ENCODE data around the gene PUM1. TPM values are rescaled to one million over a fixed set of nuclear protein-coding genes. Genes with fewer than 3 reads are reported as not detected.

PUM1 gene
- total RNA-seq, 1 donor from 2014 or later: 121 TPM

DNA sequence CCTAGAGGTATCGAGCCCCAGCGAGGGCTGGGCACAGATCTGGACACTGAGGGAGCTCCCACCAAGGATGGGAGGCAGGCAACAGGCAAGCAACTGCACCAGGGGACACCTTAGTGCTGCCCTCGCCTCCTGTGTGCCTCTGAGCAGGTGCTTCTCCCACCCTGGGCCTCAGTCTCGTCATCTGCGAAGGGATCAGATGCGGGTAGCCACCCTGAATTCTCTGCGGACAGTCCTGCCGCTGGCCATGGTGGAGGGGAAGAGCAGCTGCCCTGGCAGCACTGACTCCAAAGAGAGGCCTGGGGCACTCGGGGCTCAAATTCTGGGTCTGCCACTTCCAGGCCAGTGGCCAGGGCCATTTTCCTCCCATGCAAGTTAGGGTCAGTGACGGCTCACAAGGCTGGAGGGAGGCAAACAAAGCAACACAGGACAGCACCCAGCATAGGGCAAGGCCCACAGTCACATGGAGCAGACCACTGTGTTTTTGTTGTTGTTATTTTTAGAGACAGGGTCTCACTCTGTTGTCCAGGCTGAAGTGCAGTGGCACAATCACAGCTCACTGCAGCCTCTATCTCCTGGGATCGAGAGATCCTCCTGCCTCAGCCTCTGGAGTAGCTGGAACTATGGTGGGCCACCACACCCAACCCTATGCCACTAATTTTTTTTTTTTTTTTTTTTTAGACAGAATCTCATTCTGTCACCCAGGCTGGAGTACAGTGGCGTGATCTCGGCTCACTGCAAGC lies 149.9 kb downstream of the PUM1 start:
- DNase-seq (ENCODE audit: low spot score): no peak
- Mint-ChIP-seq H3K27me3 (ENCODE audit: low read depth) (peaks cover 3% of the 10 kb centered on the region), H3K9me3 (no peaks in the 10 kb centered on the region), H3K4me3 (ENCODE audit: low read depth) (no peak overlapping the region), H3K4me1 (ENCODE audit: low read depth) (peaks cover 6% of the 10 kb centered on the region), H3K27ac (no peak overlapping the region), H3K36me3 (ENCODE audit: low read depth) (no peaks in the 10 kb centered on the region)
- intact Hi-C loops (cut with micrococcal nuclease): no loop called here

DNA sequence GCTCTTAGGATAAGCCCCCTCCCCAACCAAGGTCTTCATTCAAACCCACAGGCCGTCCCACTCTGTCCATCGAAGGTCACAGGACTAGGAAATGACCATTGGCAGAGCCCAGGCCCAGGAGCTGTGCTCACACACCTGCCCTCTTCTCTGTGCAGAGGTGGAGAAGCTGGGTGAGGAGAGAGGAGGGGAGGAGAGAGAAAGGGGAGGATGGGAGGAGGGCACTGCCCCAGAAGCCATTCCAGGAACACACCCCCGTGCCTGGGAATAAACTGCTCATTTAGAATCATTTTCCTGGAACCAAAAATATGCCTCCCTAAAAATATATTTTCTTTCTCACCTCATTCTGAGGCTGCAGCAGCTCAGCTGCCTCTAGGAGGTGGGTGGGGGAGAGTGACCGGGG lies 150.6 kb downstream of the PUM1 start:
- Mint-ChIP-seq H3K9me3 (no peaks in the 10 kb centered on the region), H3K4me3 (ENCODE audit: low read depth) (no peak overlapping the region), H3K36me3 (ENCODE audit: low read depth) (no peaks in the 10 kb centered on the region), H3K27ac (no peak overlapping the region), H3K27me3 (ENCODE audit: low read depth) (peaks cover 9% of the 10 kb centered on the region), H3K4me1 (ENCODE audit: low read depth) (peaks cover 6% of the 10 kb centered on the region)
- no peak for DNase-seq (ENCODE audit: low spot score)
- intact Hi-C loops (cut with micrococcal nuclease): loop anchor here (5.0 kb wide), 1 partner anchor 133 kb away; no protein-coding TSS in a partner anchor

DNA sequence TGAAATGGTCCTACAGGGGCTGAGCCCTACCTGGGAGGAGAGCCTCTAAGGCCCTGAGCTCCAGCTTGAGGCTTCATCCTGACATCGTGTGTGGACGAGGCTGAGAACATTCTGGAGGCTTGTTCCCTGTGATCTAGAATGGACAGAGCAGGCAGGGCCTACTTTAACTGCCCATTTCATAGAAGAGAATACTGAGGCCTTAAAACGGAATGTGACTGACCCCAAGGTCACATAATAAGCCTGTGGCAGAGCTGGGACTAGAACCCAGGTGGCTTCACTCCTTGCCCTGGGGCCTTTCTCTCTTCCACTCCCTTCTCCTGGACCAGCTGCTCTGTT lies 151.0 kb downstream of the PUM1 start:
- Mint-ChIP-seq H3K9me3 (no peaks in the 10 kb centered on the region), H3K4me3 (ENCODE audit: low read depth) (no peak overlapping the region), H3K36me3 (ENCODE audit: low read depth) (no peaks in the 10 kb centered on the region), H3K4me1 (ENCODE audit: low read depth) (peaks cover 7% of the 10 kb centered on the region), H3K27me3 (ENCODE audit: low read depth) (peaks cover 13% of the 10 kb centered on the region), H3K27ac (no peak overlapping the region)
- intact Hi-C loops (cut with micrococcal nuclease): loop anchor here (5.0 kb wide), 1 partner anchor 132 kb away; no protein-coding TSS in a partner anchor
- no peak for DNase-seq (ENCODE audit: low spot score)

DNA sequence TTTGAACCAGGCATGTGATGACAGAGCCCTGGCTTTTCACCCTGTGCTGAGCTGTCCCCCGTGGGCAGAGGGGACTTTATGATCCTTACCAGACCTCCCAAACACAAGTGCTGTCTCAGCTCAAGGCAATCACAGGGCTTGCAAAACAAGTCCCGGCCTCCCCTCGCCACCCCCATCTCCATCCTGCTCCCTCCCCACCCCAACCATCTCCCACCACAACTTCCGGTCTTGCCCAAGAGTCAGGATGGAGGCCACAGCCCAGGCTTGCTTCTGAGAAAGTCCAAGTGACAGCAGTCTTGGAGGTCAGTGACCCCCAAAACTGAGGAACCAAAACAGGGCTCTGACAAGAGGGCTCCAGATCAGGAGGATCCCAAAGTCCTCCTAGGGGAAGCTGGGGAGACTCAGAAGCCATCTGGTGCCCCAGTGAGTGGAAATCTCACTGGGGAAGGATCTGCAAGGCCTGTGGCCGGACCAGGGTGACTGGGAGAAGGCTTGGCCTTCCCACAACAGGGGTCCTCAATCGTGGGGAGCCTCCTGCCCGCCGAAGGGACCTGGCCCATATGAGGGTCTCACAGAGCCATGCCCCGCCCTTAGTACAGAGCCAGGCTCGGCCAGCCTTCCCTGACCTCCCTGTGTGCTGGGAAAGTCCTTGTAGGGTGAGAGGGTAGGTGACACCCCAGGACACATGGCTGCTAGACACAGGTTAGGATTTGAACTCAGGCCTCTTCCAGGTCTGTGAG lies 152.4 kb downstream of the PUM1 start:
- intact Hi-C loops (cut with micrococcal nuclease): loop anchor here (5.0 kb wide), 1 partner anchor 131 kb away; no protein-coding TSS in a partner anchor
- peaks cover 19% of the 10 kb centered on the region for H3K27me3 Mint-ChIP-seq (ENCODE audit: low read depth)
- H3K27ac Mint-ChIP-seq: no peak overlapping the region
- no peaks in the 10 kb centered on the region for H3K36me3 Mint-ChIP-seq (ENCODE audit: low read depth)
- H3K9me3 Mint-ChIP-seq: no peaks in the 10 kb centered on the region
- DNase-seq (ENCODE audit: low spot score): no peak
- peaks cover 9% of the 10 kb centered on the region for H3K4me1 Mint-ChIP-seq (ENCODE audit: low read depth)
- no peak overlapping the region for H3K4me3 Mint-ChIP-seq (ENCODE audit: low read depth)

DNA sequence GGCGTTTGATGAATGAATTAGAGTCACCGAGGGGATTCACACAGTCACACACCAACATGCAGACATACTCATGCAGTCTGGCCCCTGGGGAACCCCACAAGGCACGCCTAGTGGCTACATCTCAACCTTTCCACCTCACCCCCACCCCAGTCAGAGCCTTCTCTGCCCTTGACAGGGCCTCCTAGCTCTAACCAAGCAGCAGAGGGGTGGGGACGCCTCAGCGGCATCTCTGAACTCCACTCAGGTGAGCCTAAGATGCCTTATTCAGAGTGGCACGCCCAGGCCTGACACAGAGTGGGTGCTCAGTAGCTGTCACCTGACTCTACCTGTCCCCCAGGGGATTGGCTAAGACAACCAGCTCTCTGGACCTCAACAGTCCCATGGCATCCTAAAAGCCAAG lies 153.3 kb downstream of the PUM1 start:
- Mint-ChIP-seq H3K36me3 (ENCODE audit: low read depth) (no peaks in the 10 kb centered on the region), H3K27me3 (ENCODE audit: low read depth) (peaks cover 25% of the 10 kb centered on the region), H3K4me3 (ENCODE audit: low read depth) (no peak overlapping the region), H3K4me1 (ENCODE audit: low read depth) (peaks cover 11% of the 10 kb centered on the region), H3K27ac (no peak overlapping the region), H3K9me3 (no peaks in the 10 kb centered on the region)
- intact Hi-C loops (cut with micrococcal nuclease): loop anchor here (5.0 kb wide), 1 partner anchor 130 kb away; no protein-coding TSS in a partner anchor
- DNase-seq (ENCODE audit: low spot score): no peak

DNA sequence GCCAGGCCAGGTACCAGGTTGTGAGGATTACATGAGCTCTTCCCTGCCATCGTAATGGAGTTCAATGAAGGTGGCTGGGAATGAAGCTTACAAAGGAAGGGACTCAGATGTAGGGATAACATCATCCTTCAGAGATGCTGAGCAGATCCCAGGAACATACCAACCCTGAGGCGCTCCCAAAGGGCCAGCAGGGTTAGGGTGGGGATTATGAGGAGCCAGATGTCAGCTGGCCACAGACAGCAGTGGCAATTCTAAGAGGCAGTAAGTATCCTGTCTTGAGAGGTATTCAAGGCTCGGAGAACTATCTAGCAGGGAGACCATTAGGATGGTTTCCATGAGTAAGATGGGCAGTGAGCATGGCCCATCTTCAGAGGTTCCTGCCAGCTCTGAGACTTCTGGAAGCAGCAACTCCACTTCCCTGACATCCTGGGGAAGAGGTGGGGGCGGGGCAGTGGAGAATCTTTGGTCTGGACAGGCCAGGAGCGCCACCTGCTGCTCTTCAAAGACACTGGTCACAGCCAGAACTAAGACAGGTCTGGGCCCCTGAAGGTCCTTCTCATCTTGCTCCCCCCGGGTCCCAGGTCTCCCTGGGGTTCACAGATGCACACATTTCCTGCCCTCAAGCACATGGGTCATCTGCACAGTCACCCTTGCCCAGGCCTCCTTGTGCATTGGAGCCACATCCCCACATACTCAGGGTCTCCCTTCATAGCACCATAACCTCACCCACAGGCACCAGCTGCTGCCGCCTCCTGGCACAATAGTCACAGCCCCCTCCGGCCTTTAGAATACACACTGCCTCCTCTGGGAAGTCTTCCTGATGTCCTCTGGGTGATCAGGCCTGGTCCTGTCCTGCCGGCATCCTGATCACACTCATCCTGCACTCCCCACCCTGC lies 154.2 kb downstream of the PUM1 start:
- H3K4me3 Mint-ChIP-seq (ENCODE audit: low read depth): no peak overlapping the region
- intact Hi-C loops (cut with micrococcal nuclease): loop anchor here (1.0 to 5.0 kb wide), 3 partner anchors 110 to 192 kb away; no protein-coding TSS in a partner anchor
- peaks cover 11% of the 10 kb centered on the region for H3K4me1 Mint-ChIP-seq (ENCODE audit: low read depth)

DNA sequence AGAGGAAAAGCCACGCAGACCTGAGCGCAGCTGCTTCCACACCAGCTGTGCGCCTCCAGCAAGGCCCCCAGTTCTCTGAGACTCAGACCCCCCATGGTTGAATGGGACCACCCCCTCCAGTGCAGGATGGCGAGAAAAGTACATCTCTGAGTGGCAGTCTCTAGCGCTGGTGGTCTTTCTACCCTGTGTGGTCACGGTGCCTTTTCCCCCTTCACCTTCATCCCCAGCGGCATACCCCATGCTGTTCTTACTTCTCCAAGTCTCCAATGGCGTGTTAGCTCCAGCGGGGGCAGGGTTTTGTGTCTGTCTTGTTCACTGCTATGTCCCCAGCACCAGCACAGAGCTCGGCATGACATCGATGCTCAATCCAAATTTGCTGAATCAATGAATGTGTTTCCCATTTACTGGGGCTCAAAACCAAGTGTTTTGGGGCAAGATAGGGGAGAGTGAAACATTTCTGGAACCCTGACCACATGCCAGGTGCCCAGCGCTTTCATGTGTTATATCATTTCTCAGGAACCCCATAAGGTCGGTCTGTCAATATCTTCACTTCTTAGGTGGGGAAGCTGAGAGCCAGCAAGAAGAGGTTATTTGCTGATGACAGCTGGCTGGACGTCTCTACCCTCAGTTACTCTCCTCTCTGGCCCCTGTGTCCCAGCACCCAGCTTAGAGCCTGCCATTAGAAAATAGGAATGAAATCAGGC lies 156.0 kb downstream of the PUM1 start:
- intact Hi-C loops (cut with micrococcal nuclease): loop anchor here (5.0 kb wide), 1 partner anchor 127 kb away; no protein-coding TSS in a partner anchor
- H3K4me1 Mint-ChIP-seq (ENCODE audit: low read depth): peaks cover 11% of the 10 kb centered on the region
- H3K9me3 Mint-ChIP-seq: no peaks in the 10 kb centered on the region
- H3K27me3 Mint-ChIP-seq (ENCODE audit: low read depth): peaks cover 44% of the 10 kb centered on the region
- H3K36me3 Mint-ChIP-seq (ENCODE audit: low read depth): no peaks in the 10 kb centered on the region
- H3K4me3 Mint-ChIP-seq (ENCODE audit: low read depth): peak overlapping the region; percentile 81
- H3K27ac Mint-ChIP-seq: no peak overlapping the region
- DNase-seq (ENCODE audit: low spot score): no peak

More for the DNA sequence above, 154.2 kb downstream of the PUM1 start:
- Mint-ChIP-seq H3K27me3 (ENCODE audit: low read depth) (peaks cover 30% of the 10 kb centered on the region), H3K27ac (no peak overlapping the region), H3K36me3 (ENCODE audit: low read depth) (no peaks in the 10 kb centered on the region), H3K9me3 (no peaks in the 10 kb centered on the region)
- peak; percentile 36 for DNase-seq (ENCODE audit: low spot score)

DNA sequence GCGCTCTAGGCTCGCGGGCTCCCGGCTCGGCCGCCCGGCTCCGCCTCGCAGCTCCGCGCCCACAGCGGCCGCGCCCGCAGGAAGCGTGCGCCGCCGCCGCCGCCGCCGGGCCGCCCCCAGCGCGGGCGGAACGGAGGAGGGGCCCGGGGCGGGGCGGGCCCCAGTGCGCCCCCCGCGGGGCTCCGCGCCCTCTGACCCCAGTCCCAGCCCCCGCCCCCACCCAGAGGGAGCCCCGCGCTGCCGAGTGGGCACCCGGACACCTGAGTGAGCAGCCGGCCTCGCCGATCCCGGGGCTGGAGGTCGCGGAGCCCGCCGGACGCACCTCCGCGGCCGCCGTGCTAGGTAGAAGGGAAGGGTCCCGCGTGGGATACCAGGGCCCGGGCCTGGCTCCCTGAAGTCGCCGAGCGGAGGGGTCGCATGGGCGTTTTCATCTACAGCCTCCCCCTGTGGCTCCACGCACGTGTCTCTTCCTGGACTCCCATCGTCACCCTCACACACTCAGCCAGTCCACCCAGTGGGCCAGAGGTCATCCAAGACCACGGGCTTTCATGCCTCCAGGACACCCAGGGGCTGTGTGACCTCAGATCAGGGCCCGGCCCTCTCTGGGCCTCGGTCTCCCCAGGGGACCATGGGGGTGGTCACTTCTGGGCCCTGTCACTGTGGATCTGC lies 156.7 kb downstream of the PUM1 start, which contains the start of gene SDC3:
SDC3 (minus strand) TSS at position 63 of the 669 bp plus-strand sequence. CDS start 172 bp downstream, outside the sequence.
- Mint-ChIP-seq H3K27ac (peak within 1 kb of the TSS; percentile 38), H3K4me3 (ENCODE audit: low read depth) (peak within 1 kb of the TSS; percentile 81), H3K9me3 (no peaks in the 10 kb centered on the region), H3K36me3 (ENCODE audit: low read depth) (no peaks in the 10 kb centered on the region), H3K27me3 (ENCODE audit: low read depth) (peaks cover 46% of the 10 kb centered on the region), H3K4me1 (ENCODE audit: low read depth) (peaks cover 11% of the 10 kb centered on the region)
- DNase-seq (ENCODE audit: low spot score): no peak
- intact Hi-C loops (cut with micrococcal nuclease): no loop called here

DNA sequence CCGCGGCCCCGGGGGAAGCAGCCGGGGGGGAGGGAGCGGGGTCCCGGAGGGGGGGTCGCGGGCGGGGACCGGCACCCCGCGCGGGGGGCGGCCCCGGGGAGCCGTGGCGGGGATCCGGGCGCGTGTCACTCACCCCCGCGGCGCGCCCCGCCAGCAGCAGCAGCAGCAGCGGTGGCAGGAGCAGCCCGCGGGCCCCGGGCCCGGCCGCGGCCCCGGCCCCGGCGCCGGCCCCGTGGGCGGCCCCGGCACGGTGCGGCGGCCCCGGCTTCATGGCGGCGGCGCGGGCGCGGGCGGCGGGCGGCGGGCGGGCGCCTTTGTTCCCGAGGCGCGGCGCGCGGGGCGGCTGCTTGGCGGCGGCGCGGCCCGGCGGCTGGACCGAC lies 157.2 kb downstream of the PUM1 start:
- Mint-ChIP-seq H3K27me3 (ENCODE audit: low read depth) (peaks cover 46% of the 10 kb centered on the region), H3K9me3 (no peaks in the 10 kb centered on the region), H3K4me3 (ENCODE audit: low read depth) (no peak overlapping the region), H3K4me1 (ENCODE audit: low read depth) (peaks cover 11% of the 10 kb centered on the region), H3K27ac (no peak overlapping the region), H3K36me3 (ENCODE audit: low read depth) (no peaks in the 10 kb centered on the region)
- DNase-seq (ENCODE audit: low spot score): no peak
- intact Hi-C loops (cut with micrococcal nuclease): no loop called here

DNA sequence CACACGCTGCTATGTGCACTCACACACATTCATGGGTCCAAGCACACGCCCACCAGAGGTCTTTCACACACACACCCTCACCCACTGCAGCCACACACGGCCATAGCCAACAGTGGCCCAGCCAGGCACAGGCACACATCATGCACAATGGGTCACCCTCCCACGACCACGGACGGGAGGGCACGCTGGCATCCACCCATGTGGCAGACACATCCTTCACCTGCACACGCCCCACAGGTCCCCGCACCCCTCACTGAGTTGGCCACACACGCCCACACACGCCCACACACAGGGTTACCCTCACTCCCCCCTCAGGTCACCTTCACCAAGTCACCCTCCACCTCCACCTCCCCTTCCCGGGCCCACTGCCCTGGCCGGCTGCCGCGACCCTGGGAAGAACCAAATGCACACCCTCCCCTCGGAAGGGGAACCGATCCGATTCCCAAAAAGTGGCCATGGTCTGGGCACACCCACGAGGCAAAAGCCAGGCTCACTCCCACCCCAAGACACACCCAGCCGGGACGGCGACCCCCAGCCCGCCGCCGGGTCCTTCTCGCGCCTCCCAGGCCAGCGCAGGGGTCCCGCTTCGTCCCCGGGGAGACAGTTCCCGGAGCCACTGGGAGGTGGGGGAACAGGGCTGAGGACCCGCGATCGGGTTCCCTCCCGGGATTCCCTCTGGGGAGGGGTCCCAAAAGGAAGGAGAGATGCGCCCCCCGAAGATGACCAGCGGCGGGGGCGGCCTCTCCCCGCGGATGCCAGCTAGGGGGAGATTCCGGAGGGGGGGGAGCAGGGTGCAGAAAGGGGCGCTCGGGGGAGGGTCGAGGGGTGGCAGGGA lies 157.8 kb downstream of the PUM1 start:
- Mint-ChIP-seq H3K36me3 (ENCODE audit: low read depth) (no peaks in the 10 kb centered on the region), H3K4me3 (ENCODE audit: low read depth) (peak overlapping the region; percentile 70), H3K27ac (no peak overlapping the region), H3K4me1 (ENCODE audit: low read depth) (peaks cover 10% of the 10 kb centered on the region), H3K27me3 (ENCODE audit: low read depth) (peaks cover 46% of the 10 kb centered on the region), H3K9me3 (no peaks in the 10 kb centered on the region)
- intact Hi-C loops (cut with micrococcal nuclease): no loop called here
- no peak for DNase-seq (ENCODE audit: low spot score)

Data from activated T-helper 2 cell treated with anti-CD3 and anti-CD28 coated beads, Interferon-gamma antibody, Interleukin-2, Interleukin-4, amounts not matched to agents 10 μg/mL and 5 μg/mL and 100 μg/mL, durations not matched to agents 14 hours and 24 hours and 36 hours (primary cell).